Activated naive CD4-positive, alpha-beta T cell treated with anti-CD3 and anti-CD28 coated beads for 36 hours (primary cell): ENCODE data around the gene KIF27. TPM values are rescaled to one million over a fixed set of nuclear protein-coding genes. Genes with fewer than 3 reads are reported as not detected.
"Not testable (repeated sequence)": the region's sequence is repeated elsewhere in the genome, so short reads cannot be mapped to it uniquely, and the experiment has no call there.

Experiments used
- CTCF ChIA-PET: fragments of 350-600 bp; sonication (Branson Sonifier 250); formaldehyde crosslinking; loops from one replicate; lab custom pipeline; 2021; ENCODE audit warnings: antibody characterized with exemption; lab: Charles Lee
- DNase-seq: peaks from one replicate; pipeline ENCODE4 v3.0.0-alpha.2; 2020
- H3K27ac Mint-ChIP-seq: one replicate; pipeline ENCODE4 v1.8.0; 2021; ENCODE audit warnings: mild to moderate bottlenecking, mixed read lengths
- H3K27me3 Mint-ChIP-seq: one replicate; pipeline ENCODE4 v1.8.0; 2021; ENCODE audit warnings: low read depth, mixed read lengths
- H3K36me3 Mint-ChIP-seq: one replicate; pipeline ENCODE4 v1.8.0; 2021; ENCODE audit warnings: low read depth, mixed read lengths
- H3K4me1 Mint-ChIP-seq: one replicate; pipeline ENCODE4 v1.8.0; 2021; ENCODE audit warnings: low read depth, mixed read lengths
- H3K4me3 Mint-ChIP-seq: one replicate; pipeline ENCODE4 v1.8.0; 2021; ENCODE audit warnings: mild to moderate bottlenecking, moderate library complexity, mixed read lengths
- H3K9me3 Mint-ChIP-seq: one replicate; pipeline ENCODE4 v1.8.0; 2021; ENCODE audit warnings: mixed read lengths
- intact Hi-C: fragments of 100-400 bp; cut with micrococcal nuclease; formaldehyde crosslinking; loops from one replicate; pipeline ENCODE4 v1.15.1; 2023
- total RNA-seq, 2 experiments: library from RNA; stranded (reverse); gene quantifications; one replicate each; pipeline ENCODE4 v1.2.3, GENCODE V29; 2021

The KIF27 gene
- total RNA-seq, 2 experiments from 2014 or later: 2.7 to 3.8 TPM

GRCh38 chr9:83930881-83931280 lies 9.6 kb upstream of the KIF27 start:
- CTCF ChIA-PET: interaction anchor here (1.0 kb wide), 1 partner anchor 21 kb away, joined by 5 read pairs; no protein-coding TSS in a partner anchor
- H3K27ac Mint-ChIP-seq: no peak overlapping the region
- intact Hi-C loops: loop anchor here (10.0 kb wide), 1 partner anchor 144 kb away; no protein-coding TSS in a partner anchor

GRCh38 chr9:83927591-83927990 lies 6.4 kb upstream of the KIF27 start:
- Mint-ChIP-seq H3K36me3 (no peaks in the 10 kb centered on the region), H3K4me1 (peaks cover 12% of the 10 kb centered on the region), H3K27ac (no peak overlapping the region), H3K27me3 (no peaks in the 10 kb centered on the region), H3K4me3 (no peak overlapping the region), H3K9me3 (no peaks in the 10 kb centered on the region)
- no peak for DNase-seq
- intact Hi-C loops: no loop called here
- CTCF ChIA-PET: no interaction called here

More at GRCh38 chr9:83930881-83931280, 9.6 kb upstream of the KIF27 start:
- H3K36me3 Mint-ChIP-seq: no peaks in the 10 kb centered on the region
- H3K27me3 Mint-ChIP-seq: no peaks in the 10 kb centered on the region
- no peak overlapping the region for H3K4me3 Mint-ChIP-seq
- H3K9me3 Mint-ChIP-seq: no peaks in the 10 kb centered on the region
- no peak for DNase-seq
- H3K4me1 Mint-ChIP-seq: peaks cover 12% of the 10 kb centered on the region

GRCh38 chr9:83920469-83920926 lies 734 bp downstream of the KIF27 start:
- Mint-ChIP-seq H3K27ac (peak overlapping the region; percentile 90), H3K9me3 (no peaks in the 10 kb centered on the region), H3K36me3 (no peaks in the 10 kb centered on the region), H3K27me3 (no peaks in the 10 kb centered on the region), H3K4me1 (peaks cover 10% of the 10 kb centered on the region), H3K4me3 (peak overlapping the region; percentile 82)
- intact Hi-C loops: loop anchor here (1.0 to 5.0 kb wide), 2 partner anchors 212 to 252 kb away; no protein-coding TSS in a partner anchor
- CTCF ChIA-PET: interaction anchor here (0.6 to 2.0 kb wide), 9 partner anchors 9 to 1343 kb away, joined by 3 to 9 read pairs (median 4); no protein-coding TSS in a partner anchor
- no peak for DNase-seq

- Mint-ChIP-seq H3K36me3 (no peaks in the 10 kb centered on the region), H3K4me1 (peaks cover 10% of the 10 kb centered on the region), H3K4me3 (no peak overlapping the region), H3K27ac (no peak overlapping the region), H3K27me3 (no peaks in the 10 kb centered on the region), H3K9me3 (no peaks in the 10 kb centered on the region)
- no peak for DNase-seq
- CTCF ChIA-PET: interaction anchor here (0.8 kb wide), 1 partner anchor 298 kb away, joined by 3 read pairs; no protein-coding TSS in a partner anchor
- intact Hi-C loops: no loop called here
Measured at GRCh38 chr9:83919111-83919510, 2.1 kb downstream of the KIF27 start.

- intact Hi-C loops: loop anchor here (1.0 to 2.0 kb wide), 2 partner anchors 291 to 577 kb away; no protein-coding TSS in a partner anchor
- not testable (repeated sequence) for H3K9me3 Mint-ChIP-seq
- CTCF ChIA-PET: interaction anchor here (0.7 to 2.8 kb wide), 6 partner anchors 9 to 577 kb away, joined by 3 to 25 read pairs (median 4); partner anchors contain the start of genes IDNK and KIF27
Measured at GRCh38 chr9:83912194-83912593, 9.0 kb downstream of the KIF27 start.

GRCh38 chr9:83906144-83906543 lies 15.1 kb downstream of the KIF27 start:
- H3K27ac Mint-ChIP-seq: no peak overlapping the region
- H3K4me1 Mint-ChIP-seq: no peaks in the 10 kb centered on the region
- DNase-seq: no peak
- CTCF ChIA-PET: no interaction called here
- peaks cover 3% of the 10 kb centered on the region for H3K36me3 Mint-ChIP-seq
- H3K9me3 Mint-ChIP-seq: no peaks in the 10 kb centered on the region
- no peak overlapping the region for H3K4me3 Mint-ChIP-seq
- intact Hi-C loops: no loop called here
- no peaks in the 10 kb centered on the region for H3K27me3 Mint-ChIP-seq

More at GRCh38 chr9:83912194-83912593, 9.0 kb downstream of the KIF27 start:
- not testable (repeated sequence) for H3K4me3 Mint-ChIP-seq, H3K36me3 Mint-ChIP-seq, H3K27ac Mint-ChIP-seq, H3K27me3 Mint-ChIP-seq, H3K4me1 Mint-ChIP-seq
- DNase-seq: peak; percentile 18

- H3K36me3 Mint-ChIP-seq, H3K4me1 Mint-ChIP-seq, CTCF ChIA-PET, H3K4me3 Mint-ChIP-seq, intact Hi-C loops, DNase-seq, H3K27ac Mint-ChIP-seq, H3K9me3 Mint-ChIP-seq, H3K27me3 Mint-ChIP-seq: not testable (repeated sequence)
Measured at GRCh38 chr9:83900615-83901014, 20.6 kb downstream of the KIF27 start.

- intact Hi-C loops, H3K36me3 Mint-ChIP-seq, H3K27ac Mint-ChIP-seq, H3K9me3 Mint-ChIP-seq, DNase-seq, H3K4me3 Mint-ChIP-seq, H3K27me3 Mint-ChIP-seq, H3K4me1 Mint-ChIP-seq, CTCF ChIA-PET: not testable (repeated sequence)
Measured at GRCh38 chr9:83894301-83894700, 26.9 kb downstream of the KIF27 start.

- CTCF ChIA-PET, intact Hi-C loops, H3K36me3 Mint-ChIP-seq, H3K27ac Mint-ChIP-seq, H3K4me3 Mint-ChIP-seq, H3K9me3 Mint-ChIP-seq, DNase-seq, H3K27me3 Mint-ChIP-seq, H3K4me1 Mint-ChIP-seq: not testable (repeated sequence)
Measured at GRCh38 chr9:83886498-83886897, 34.7 kb downstream of the KIF27 start.

GRCh38 chr9:83885559-83886240 lies 35.5 kb downstream of the KIF27 start:
- CTCF ChIA-PET: interaction anchor here (0.6 kb wide), 1 partner anchor 223 kb away, joined by 5 read pairs; no protein-coding TSS in a partner anchor

GRCh38 chr9:83881687-83882408 lies 39.4 kb downstream of the KIF27 start:
- H3K36me3 Mint-ChIP-seq, H3K27ac Mint-ChIP-seq, H3K4me1 Mint-ChIP-seq, H3K9me3 Mint-ChIP-seq, intact Hi-C loops, H3K27me3 Mint-ChIP-seq, CTCF ChIA-PET, DNase-seq, H3K4me3 Mint-ChIP-seq: not testable (repeated sequence)

More at GRCh38 chr9:83885559-83886240, 35.5 kb downstream of the KIF27 start:
- H3K9me3 Mint-ChIP-seq, H3K4me1 Mint-ChIP-seq, intact Hi-C loops, H3K4me3 Mint-ChIP-seq, H3K36me3 Mint-ChIP-seq, H3K27ac Mint-ChIP-seq, H3K27me3 Mint-ChIP-seq, DNase-seq: not testable (repeated sequence)

- H3K36me3 Mint-ChIP-seq, DNase-seq, H3K9me3 Mint-ChIP-seq, H3K4me3 Mint-ChIP-seq, H3K27me3 Mint-ChIP-seq, intact Hi-C loops, CTCF ChIA-PET, H3K4me1 Mint-ChIP-seq, H3K27ac Mint-ChIP-seq: not testable (repeated sequence)
Measured at GRCh38 chr9:83875559-83875958, 45.7 kb downstream of the KIF27 start.
